CMK (cell line): Measurements from ENCODE around the gene SPATA19.
"Not testable (repeated sequence)": the region's sequence is repeated elsewhere in the genome, so short reads cannot be mapped to it uniquely, and the experiment has no call there.

Experiments
- DNase-seq: peaks from one replicate; pipeline ENCODE4 v3.0.0-alpha.2; 2010; ENCODE audit warnings: low read depth

The SPATA19 gene, protein sequence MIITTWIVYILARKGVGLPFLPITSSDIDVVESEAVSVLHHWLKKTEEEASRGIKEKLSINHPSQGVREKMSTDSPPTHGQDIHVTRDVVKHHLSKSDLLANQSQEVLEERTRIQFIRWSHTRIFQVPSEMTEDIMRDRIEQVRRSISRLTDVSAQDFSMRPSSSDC

DNA sequence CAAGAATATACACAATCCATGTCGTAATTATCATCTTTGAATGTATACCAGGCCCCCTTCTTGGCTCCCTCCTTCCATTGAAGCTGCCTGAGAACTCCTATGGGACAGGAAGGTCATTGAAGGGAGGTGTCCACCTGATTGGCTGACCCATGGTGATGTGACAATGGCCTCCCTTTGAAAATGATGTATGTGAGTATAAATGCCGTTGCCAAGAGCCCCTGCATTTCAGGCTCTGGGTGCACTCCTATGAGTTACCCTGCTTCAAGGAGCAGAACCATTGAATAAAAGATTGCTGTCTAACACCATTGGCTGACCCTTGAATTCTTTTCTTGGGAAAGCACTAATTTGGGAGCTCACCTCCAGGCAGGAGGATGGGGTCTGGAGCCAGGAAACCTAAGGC, at the start of gene SPATA19:
Gene SPATA19 (minus strand): TSS at position 101 of the 400 bp plus-strand sequence. CDS start 67 bp downstream, at position 34.
- DNase-seq: no peak

DNA sequence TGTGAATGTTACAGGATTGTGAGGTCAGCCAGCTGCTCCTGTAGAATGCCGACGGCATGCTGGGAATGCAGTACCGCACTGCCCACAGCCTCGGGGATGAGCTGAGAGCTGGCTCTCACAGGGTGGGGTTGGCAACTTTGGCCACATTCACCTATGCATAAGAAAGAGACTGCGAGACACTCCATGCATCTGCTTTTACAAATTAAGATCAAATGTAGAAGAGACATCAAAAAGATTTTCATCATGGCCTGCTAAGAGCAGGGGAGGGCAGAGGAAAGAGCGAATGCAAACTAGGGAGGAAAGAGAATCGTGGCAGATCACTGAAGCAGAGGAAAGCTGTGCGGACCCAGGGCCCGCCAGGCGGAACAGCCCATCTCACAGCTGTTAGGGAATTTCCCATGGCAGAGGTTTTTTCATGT, 49.8 kb upstream of the SPATA19 start:
- no peak for DNase-seq

DNA sequence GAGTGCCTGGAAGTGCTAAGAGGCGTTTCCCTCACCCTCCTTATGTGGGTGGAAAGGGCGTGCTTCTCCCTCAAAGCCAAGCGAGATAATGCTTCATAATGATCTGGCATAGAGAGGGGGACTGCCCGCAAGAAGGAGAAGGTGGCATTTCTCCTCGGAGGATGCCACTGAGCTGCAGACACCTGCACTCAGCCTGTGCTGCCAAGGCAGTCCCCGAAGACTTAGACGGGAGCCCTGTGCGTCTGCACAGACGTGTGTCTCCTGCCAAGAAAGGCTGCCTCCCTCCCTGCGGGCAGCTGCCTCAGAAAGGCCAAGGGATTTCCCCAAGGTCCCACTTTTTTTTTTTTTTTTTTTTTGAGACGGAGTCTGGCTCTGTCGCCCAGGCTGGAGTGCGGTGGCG, 48.1 kb upstream of the SPATA19 start:
- DNase-seq: no peak

DNA sequence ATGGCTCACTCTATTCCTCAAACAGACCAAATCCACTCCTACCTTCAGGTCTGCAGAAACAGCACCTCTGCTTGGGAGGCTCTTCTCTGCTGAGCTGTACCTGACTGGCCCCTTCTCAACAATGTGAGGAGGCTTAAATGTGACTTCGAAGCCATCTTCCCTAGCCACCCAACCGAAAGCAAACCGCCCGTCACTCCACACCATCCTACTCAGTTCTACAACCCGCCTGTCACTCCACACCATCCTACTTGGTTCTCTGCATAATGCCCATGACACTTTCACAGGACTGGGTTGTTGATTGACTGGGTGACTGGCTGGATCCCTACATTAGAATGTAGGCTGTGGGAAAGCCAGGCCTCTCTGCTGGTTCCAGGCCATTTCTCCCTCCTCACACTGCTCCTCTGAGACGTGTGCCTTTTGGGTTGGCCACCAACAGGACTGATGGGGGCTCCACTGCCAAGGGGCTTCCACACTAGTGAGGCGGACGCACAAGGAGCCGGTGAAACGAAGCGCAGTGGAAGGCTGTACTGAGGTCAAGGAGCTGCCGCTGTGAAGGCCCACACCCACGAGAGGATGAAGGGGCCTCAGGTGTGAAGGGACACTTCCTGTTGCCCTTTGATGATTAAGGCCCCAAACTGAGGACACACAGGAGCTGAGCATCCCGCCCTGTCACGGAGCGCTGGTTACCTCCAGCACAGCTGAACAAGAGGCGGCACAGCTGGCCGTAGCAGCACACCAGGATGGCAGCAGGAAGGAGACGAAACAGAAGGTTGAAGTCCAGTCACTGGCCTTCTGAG, 47.5 kb upstream of the SPATA19 start:
- DNase-seq: no peak

DNA sequence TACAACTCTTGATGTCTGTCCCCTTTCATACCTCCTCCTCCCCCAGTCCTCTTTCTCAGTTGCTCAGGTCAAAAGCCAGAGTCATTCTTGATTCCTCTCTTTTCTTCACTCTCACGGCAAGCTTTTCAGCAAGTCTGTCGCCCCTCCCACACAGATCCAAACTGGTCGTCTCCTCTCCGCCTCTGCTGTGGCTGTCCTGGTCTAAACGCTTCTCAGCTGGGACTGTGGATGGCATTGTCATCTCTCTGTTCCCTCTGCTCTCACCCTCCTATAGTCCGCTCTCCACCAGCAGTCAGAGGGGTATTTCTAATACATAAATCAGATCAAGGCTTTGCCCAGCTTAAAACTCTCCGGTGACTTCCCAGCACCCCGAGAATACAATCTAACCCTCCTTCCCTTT, 46.8 kb upstream of the SPATA19 start:
- DNase-seq: no peak

DNA sequence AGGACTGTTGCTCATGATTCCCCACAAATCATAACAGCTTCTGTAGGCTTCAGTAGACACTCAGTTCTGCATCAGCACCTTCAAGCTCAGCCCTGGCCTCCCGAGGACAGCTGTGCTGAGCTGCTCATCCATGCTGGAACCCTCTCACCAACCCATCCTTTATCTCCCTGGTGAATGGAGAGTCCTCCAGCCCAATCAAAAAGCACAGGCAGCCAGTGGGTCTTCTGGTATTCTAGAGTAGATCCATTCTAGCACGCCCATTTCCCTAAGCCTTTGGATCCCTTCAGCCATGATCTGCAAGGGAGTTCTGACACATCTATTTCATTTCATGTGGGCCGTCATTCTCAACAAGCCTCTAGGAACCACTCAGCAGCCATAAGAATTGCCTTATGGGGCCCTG, 44.6 kb upstream of the SPATA19 start:
- no peak for DNase-seq

DNA sequence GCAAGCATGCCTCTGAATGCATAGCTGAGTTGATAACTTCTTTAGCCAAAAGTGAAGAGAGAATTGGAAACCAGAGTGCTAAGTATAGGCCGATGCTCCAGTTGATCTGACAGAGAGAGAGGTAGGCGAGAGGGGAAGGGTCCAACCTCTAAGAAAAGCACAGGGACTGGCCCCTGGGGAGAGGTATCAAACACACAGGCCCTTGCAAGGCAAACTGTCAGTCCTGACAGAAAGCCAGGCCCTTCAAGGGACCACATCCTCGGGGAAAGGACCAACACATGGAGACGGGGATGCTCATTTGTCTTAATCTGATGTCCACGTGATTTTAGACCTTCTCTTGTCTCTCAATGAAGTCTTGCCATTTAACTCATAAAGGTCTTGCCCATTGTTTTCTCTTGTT, 43.9 kb upstream of the SPATA19 start:
- DNase-seq: no peak

DNA sequence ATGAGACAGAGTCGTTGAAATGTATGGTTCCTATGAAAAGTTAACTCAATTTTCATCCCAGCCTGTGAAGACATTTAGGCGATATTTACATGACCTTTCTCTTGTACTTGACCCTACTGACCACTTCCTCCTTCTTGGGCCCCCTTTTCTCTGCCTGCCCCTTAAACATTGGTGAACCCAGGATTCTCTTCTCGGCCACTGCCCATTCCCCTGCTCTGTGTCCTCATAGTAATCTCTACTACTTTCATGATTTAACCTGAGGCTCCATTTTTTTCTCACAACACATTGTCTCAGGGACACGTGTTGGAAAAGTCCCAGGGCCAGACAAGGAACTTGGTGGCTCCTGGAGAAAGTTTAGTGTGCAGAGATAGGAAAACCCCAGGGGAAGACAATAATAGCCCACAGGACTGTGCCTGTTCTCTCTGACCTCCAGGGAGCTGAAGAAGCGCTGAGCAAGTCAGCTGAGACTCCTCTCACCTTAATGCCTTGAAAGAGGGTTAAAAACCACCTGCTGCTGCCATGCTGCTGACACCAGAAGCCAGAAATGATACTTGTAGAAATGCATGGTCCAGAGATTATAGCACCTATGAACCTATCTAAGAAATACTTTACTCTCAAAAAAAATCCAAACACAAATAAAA, 42.5 kb upstream of the SPATA19 start:
- no peak for DNase-seq

DNA sequence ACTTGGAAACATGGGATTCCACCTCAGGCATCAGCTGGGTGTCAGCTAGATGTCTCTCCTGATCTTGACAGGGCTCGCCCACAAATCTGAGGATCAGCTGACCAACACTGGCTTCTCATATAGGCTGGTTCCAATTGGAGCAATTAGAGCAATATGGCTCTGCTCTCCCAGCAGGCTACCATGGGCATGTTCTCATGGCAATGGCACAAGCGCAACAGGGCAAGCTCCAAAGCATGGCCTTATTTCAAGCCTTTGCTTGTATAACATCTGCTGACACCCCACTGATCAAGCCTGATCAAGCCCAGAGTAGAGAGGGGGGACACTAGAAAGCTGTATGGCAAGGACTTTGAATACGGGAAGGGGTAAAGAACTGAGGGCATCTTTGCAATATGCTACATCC, 40.7 kb upstream of the SPATA19 start:
- DNase-seq: no peak

DNA sequence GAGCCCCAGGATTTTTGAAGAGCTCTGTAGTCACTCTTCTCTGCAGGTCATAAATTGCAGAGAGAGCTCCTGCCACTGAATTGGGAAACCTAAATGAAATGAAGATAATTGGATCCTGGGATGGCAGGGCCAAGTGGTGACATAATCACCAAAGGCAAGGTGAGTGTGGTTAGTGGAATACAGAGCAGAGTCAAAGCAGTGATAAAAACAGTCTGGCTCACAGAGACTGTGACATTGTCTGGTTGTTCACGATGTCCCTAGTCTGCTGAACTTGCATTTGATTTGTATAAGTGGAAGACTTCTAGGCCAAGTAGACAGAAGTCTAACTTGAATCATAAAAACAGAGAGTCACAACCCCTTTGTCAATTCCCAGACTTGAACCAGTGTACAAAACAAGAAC, 26.8 kb upstream of the SPATA19 start:
- no peak for DNase-seq

DNA sequence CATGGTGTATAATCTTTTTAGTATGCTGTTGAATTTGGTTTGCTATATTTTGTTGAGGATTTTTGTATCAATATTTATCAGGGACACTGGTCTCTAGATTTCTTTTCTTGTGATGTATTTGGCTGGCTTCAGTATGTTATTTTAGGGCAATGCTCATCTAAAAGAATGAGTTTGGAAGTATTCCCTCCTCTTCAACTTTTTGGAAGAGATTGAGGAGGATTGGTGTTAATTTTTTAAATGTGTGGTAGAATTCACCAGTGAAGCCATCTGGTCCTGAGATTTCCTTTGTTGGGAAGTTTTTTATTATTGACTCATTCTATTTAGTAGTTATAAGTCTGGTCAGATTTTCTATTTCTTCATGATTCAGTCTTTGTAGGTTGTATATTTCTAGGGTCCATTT, 22.1 kb upstream of the SPATA19 start:
- no peak for DNase-seq

DNA sequence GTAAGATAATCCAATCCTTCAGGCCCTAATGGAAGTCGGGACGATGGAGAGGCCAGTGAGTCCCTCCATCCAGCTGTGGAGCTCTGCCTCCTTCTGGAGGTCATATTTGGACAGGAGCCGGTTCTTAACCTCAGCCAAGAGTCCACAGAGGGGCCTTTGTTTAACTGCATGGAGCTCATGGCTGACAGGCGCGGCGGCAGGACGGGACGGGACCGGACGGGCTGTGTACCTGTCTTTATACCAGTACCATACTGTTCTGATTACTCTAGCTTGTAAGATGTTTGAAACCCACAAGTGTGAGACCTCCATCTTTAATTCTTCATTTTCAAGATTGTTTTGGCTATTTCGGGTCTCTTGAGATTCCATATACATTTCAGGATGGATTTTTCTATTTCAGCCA, 20.2 kb upstream of the SPATA19 start:
- DNase-seq: no peak

DNA sequence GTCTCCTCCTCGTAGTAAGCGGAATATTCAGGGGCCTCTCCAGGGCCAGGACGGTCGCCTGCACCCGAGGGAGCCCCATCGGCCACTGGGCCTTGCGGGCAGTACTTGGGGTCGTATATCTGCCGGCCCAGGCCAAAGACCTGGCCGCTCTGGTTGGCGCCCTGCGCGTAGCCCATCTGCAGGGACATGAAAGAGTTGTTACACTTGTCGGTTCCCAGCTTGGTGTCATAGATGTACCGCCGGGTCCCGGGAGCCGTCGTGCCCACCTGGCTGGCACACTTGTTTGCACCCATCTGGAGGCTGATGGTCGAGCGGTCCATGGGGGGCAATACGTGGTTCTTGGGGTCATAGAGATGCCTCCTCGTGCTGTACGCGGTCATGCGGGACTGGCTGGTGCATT, 19.4 kb upstream of the SPATA19 start:
- DNase-seq: no peak

DNA sequence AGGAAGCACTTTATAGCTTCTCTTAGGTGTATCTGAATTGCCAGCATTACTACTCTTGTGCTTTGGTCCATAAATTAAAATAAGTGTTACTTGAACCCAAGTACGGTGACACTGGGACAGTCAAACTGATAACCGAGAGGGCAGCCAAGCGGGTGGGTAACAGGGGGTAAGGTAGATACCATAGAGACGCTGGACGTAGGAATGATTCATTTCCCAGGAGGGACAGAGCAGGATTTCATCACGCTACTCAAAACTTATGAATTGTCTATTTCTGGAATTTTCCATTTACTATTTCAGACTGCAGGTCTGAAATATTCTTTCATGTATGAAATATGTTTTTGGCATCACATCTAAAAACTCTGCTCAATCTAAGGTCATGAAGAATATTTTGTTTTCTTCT, 14.8 kb upstream of the SPATA19 start:
- DNase-seq: no peak

DNA sequence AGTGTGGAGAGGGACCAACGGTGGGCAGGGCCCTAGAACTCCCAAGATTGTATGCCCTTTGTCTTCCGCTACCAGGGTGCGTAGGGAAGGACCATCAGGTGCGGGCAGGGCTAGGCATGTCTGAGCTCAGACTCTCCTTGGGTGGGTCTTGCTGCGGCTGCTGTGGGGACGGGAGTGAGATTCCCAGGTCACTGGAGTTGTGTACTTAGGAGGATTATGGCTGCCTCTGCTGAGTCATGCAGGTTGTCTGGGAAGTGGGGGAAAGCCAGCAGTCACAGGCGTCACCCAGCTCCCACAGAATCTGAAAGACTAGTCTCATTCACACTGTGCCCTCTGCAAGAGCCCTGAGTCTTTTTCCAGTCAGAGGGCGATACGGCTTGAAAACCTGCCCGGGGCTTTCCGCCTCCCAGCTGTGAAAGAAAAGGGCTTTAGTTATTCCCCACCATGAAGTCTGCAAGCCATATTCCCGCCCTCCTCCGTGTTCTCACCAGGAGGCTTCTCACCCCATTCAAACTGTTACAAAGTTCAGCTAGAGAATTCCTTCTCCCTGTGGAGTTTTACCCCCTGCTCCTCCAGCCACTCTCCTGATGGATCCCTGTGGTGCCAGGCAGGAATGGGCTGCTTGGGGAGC, 9.1 kb upstream of the SPATA19 start:
- DNase-seq: not testable (repeated sequence)

DNA sequence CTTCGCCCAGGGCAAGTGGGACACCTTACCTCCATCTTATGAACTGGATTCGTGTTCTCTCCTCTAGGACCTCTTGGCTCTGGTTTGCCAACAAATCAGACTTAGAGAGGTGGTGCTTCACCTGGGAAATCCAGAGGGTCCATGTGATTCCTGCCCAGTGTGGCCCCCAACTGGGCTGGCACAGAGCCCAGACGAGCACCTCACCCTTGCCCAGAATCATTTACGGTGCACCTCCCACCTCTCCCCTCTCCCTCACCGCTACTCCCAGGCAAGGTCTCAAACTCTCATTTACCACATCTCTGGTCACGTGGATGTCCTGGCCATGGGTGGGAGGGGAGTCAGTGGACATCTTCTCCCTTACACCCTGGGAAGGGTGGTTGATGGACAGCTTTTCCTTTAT, 1.1 kb downstream of the SPATA19 start:
- DNase-seq: no peak

DNA sequence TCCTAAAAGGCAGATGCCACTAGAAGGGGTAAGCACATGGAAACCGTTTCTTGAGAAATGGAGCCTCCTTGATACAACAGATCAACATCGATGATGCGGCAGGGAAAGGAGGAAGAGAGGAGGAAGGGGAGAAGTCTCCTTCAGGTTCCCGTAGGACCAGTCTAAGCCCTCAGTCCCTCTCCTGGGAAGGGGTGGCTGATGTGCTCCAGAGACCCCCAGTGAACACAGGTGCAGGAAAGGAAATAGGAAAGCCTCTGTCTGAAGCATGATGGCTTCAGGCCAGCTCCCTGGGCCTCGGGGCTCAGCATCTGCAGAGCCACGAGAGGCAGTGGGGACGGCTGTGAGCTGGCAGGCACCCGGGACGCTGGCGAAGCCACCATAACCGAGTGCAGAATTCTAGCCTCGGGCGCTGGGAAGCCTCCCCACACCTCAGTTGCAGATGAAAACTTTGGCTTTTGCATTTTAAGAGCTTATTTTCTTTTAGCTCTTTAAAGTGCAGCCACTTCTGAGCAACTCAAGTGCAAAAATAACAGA, 1.8 kb downstream of the SPATA19 start:
- no peak for DNase-seq

DNA sequence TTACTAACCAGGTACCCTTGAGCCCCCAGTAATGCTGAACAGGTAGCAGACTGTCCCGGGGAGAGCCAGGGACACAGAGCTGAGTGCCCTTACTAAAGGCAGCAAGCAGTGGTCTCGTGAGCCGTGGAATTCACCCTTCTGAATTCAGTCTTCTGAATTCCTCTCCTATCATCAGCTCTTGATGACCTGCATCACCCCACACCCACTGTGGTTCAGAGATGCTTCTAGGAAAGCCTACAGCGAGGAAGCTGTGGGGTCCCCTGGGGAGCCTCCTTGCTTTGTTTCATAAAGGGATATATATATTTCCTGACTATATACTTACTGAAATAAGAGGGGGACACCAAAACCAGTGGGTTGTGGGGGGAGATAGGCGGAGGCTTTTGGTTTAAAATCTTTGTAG, 2.6 kb downstream of the SPATA19 start:
- DNase-seq: no peak

DNA sequence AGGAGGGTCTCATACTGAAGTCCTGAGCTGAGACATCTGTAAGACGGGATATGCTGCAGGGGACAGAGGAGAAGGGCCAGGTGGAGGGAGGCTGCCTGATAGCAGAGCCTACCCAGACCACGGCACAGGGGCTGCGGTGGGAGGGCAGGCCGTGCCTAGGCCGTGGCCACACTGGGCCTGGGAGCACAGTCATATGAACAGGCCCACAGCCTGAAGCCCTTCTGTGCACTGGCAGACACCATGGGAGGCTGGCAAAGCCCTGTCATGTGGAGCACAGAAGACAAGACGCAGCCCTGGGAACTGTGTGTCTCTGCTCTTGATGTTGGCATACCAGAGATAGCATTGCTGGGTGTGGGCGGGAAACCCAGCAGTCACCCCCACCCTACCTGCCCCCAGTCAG, 3.3 kb downstream of the SPATA19 start:
- no peak for DNase-seq

DNA sequence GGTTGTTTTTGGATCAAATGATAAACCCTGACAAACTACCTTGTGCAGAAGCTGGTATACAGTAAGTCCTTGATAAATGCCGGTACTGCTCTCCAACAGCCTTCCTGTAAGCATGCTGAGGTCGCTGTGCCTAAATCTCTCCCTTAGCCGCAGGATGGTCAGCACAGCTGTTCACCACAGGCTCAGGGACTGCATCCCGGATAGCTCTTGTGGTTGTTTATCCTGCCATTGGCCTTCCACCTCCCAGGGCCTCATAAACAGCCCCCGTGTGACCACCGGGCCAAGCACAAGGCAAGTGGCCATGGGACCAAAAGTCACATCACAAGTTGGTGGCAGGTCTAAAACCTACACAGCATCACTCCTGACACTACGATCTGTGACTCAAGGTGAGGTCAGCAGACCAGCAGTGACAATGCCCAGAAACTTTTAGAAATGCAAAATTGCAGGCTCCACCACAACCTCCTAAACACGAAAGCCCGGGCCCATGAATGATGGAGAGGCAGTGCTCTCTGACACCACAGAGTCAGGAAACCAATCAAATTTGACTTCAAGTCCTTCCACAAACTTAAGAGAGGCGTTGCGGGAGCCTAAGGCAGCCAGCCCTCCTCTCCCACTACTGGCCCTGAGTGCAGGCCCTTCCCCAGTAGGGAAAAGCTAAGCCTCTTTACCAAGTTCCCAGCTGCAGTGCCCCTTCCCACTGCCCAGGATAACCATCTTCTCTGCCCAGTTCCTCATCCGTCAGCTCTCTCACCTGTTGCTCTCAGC, 3.9 kb downstream of the SPATA19 start:
- DNase-seq: no peak

DNA sequence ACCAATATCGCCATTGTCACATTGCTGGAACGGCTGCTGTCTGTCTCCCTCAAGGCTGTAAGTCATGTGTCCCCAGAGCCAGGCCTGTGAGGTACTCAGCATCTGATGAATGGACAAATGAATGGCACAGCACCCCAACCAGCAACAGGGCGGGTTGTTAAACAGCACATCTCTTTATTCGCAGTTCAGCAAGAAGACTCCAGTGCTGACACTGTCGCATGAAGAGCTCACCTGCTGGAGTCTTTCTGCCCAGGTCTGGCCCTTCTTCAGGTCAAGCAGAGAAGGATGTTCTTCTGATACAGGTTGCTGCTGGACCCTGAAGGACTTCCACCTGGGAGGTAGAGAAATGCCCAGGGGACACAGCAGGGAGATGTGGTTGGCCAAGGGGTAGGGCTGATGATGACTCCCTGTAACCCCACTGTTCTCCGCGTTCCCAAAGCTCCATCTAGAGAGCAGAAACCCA, 4.8 kb downstream of the SPATA19 start:
- no peak for DNase-seq
